GM18870 (cell line): Measurements from ENCODE around the gene CALHM1.
"Not testable (repeated sequence)": the region's sequence is repeated elsewhere in the genome, so short reads cannot be mapped to it uniquely, and the experiment has no call there.

Experiments
- ATAC-seq: cut with Tn5 transposase; IDR thresholded peaks from one replicate; pipeline ENCODE4 v1.9.1; 2021; ENCODE audit warnings: moderate library complexity; ENCODE audit not compliant: unreplicated experiment

The CALHM1 gene, protein sequence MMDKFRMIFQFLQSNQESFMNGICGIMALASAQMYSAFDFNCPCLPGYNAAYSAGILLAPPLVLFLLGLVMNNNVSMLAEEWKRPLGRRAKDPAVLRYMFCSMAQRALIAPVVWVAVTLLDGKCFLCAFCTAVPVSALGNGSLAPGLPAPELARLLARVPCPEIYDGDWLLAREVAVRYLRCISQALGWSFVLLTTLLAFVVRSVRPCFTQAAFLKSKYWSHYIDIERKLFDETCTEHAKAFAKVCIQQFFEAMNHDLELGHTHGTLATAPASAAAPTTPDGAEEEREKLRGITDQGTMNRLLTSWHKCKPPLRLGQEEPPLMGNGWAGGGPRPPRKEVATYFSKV

DNA sequence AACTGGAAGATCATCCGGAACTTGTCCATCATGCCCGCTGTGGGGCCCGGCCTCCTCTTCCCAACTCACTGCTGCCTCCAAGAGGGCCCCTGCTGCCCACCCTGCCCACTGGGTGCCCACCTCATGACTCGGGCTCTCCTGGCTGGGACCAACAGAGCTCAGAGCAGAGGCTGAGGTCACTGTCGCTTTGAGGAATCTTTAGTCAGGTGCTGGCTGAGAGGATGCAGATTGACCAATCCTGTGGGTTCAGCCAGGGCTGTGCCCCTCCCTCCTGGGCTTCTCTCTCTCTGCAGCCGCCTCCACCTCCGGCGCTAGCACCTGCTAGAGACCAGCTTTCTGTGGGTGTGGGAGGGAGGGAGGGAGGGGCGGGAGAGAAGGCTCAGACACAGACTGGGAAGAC lies at the start of gene CALHM1:
Gene CALHM1, minus strand, starts transcription at position 181 of the 400 bp plus-strand sequence. Its CDS starts 149 bp downstream, at position 32.
- no peak for ATAC-seq

DNA sequence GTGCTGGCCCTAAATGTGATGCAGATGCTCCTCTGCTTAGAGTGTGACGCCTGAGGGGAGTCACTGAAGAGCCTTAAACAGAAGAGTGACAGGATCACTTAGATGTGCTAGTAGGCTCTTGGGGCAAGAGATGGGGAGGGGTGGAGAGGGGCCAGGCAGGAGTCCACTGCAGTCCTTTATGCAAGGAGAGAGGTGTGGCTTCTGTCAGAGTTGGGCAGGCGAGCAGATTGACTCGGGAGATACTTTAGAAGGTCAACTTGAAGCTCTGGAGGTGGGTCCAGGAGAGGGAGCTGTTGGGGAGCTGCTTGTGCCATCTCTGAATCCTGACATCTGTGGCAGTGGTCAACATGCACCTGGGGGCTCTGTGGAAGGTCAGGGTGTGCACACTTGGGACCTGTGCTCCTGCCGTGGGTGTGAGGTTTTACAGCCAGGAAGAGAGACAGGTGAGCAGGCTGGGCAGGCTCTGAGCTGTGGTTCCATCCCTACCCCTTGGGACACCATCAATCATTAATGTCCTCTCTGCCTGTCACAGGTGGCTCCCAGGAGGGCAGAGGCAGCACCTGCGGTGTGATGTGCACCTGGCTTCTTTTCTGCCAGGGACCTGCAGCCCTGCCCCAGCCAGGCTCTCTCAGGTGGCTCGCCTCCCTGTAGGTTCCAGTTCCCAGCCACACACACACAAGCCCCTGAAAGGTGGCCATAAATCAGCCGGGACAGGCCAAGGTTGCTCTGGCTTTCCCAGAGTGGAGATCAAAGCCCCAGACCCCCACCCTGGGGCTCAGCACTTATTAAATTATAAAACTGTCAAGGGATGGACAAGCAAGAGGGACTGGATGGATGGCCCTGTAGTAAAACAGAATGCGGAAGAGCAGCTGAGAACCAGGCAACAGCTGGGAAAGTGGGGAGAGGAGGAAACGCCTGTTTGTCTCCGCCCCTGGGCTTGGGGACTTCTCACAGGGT lies 48.8 kb upstream of the CALHM1 start:
- no peak for ATAC-seq

DNA sequence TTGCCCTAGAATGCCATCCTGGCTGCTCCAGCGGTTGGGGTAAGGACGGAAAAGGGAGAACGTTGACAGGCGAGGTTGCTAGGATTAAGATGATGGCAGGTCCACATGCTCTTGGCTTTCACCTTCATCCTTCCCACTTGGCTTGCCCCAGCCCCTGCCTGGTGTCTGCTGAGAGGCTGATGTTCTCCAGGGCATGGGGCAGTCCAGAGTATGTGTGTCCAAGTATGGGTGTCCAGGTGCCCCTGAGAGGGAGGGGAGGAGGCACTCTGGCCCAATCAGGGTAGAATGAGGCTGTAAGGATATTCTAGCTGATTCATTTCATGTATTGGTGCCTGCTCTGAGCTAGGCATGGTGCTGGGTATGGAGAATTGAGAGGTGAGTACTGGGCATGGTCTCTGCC lies 47.4 kb upstream of the CALHM1 start:
- no peak for ATAC-seq

DNA sequence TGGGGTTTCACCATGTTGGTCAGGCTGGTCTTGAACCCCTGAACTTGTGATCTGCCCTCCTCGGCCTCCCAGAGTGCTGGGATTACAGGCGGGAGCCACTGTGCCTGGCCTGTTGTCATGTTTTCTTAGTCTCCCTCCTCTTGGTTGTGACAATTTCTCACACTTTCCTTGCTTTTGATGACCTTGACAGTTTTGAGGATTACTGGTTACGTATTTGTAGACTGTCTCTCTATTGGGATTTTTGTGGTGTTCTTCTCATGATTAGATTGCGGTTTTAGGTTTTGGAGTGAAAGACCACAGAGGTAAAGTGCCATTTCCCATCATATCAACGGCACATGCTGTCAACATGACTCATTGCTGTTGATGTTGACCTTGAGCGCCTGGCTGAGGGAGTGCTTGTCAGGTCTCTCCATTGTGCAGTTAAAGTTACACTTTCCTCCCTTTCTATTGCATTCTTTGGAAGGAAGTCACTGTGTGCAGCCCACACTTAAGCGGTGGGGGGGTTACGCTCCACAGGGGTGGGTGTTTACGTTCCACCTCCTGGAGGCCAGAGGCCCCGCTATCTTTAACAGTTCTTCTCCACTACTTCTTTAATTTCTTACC lies 45.6 kb upstream of the CALHM1 start:
- ATAC-seq, result no peak

DNA sequence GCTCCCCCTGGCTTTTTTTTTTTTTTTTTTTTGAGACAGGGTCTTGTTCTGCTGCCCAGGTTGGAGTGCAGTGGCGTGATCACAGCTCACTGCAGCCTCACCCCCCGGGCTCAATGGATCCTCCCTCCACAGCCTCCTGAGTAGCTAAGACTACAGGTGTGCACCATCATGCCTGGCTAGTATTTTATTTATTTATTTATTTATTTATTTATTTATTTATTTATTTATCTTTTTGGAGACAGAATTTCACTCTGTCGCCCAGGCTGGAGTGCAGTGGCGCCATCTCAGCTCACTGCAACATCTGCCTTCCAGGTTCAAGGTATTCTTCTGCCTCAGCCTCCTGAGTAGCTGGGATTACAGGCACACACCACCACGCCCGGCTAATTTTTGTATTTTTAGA lies 45.1 kb upstream of the CALHM1 start:
- not testable (repeated sequence) for ATAC-seq

DNA sequence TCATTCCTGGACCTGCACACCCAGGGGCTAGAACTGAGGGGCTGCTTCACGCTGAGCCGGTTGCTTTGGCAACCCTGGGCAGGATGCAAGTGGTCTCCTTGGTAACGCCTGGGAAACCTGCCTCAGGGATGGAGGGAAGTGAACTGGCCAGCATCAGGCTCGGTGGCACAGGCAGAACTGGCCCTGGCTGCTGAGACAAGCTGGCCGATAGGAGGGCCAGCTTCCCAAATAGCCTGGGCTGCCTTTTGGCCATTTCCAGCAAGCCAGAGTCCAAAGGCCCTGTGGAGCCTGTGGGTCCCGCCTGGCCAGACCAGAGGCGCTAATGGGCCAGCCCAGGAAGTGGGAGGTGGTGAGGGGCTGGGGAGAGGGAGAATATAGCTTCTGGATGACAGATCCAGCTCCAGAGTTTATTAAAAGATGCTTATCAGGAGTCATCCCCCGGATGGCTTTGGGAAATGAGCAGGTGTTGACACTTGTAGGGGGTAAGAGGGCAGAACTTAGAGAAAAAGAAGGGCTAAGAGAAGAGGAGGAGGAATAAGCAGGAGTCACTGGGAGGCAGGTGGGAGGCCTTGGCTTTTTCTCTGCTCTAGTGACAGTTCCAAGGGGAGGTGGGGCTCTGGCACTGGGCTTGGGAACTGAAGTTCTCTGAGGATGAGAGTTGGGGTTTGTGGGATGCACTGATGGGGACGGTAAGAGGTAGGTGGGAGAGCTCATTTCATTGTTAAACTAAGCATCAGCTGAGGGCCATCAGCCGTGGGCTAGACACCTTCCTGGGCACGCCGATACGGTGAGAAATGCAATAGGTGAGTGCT lies 44.4 kb upstream of the CALHM1 start:
- ATAC-seq, result no peak

DNA sequence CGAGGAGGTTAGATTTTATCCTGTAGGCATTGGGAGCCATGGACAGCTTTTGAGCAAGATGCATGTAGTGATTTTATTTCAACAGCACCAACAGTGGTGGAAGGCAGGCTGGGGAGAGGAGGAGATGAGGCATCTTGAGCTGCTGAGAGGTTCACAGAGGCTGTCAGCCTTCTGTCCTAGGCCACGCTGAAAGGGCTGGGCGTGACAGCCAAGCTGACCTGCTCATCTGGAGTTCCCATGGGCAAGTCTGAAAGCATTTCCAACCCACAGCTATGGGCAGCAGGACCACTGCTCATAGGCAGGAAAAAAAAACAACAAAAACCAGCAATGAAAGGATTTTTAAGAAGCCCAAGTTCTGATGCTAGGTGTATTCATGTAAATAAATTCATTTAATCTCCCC lies 42.5 kb upstream of the CALHM1 start:
- ATAC-seq, result no peak

DNA sequence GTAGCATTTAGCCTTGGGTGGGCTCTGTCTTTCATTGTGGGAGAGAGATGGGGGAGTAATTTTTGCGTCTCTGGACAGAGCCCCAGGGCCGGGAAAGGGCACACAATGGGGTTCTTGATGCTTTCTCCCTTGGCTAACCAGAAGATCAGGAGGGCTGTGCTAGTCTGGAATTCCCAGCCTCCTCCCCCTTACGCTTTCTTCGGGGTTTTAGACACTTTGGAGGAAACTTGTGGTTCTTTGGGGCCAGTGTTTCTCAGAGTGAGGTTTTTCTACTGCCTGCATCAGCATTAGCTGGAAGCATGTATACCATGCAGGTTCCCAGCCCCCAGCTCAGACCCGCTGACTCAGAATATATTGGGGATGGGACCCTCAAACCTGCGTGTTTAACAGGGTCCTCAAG lies 41.8 kb upstream of the CALHM1 start:
- no peak for ATAC-seq

DNA sequence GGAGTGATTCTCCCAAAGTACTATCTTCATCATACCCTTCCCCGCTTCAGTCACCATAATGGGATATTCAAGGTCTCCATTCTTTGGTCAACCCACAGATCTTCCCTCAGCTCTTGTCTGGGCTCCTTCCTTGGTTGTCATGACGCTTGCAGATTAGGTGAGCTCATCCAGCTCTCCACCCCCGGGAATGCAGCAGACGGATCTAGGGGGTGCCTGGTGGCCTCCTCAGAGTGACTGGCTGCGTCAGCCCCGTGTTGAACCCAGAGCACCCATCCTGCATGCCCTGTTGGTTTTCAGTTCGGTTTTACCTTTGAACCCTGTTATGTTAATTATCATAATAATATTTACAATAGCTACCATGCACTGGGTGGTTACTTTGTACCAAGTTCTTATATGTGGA lies 41.2 kb upstream of the CALHM1 start:
- no peak for ATAC-seq

DNA sequence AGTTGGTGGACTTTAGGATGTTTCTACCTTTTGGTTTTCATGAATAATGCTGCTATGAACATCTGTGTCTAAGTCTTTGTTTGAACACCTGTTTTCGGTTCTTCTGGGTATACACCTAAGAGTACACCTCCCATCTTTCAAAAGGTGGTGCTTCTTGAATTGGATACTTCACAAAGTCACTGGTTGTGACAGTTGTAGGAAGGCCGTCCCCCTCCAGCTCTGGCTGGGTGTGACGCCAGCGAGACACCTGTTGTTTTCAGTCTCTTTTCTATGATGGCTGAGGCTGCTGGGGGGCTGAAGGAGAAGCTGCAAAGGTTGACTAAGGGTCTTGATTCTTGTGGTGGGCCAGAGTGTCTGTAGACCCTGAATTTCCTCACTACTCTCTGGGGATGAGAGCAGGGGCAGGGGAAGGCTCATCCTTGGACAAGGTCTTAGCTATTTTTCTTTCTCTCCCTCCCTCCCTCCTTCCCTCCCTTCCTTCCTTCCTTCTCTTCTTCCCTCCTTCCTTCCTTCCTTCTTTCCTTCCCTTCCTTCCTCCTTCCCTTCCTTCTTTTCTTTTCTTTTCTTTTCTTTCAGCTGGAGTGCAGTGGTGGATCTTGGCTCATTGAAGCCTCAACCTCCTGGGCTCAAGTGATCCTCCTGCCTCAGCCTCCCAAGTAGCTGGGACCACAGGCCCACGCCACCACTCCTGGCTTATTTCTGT lies 40.4 kb upstream of the CALHM1 start:
- no peak for ATAC-seq

DNA sequence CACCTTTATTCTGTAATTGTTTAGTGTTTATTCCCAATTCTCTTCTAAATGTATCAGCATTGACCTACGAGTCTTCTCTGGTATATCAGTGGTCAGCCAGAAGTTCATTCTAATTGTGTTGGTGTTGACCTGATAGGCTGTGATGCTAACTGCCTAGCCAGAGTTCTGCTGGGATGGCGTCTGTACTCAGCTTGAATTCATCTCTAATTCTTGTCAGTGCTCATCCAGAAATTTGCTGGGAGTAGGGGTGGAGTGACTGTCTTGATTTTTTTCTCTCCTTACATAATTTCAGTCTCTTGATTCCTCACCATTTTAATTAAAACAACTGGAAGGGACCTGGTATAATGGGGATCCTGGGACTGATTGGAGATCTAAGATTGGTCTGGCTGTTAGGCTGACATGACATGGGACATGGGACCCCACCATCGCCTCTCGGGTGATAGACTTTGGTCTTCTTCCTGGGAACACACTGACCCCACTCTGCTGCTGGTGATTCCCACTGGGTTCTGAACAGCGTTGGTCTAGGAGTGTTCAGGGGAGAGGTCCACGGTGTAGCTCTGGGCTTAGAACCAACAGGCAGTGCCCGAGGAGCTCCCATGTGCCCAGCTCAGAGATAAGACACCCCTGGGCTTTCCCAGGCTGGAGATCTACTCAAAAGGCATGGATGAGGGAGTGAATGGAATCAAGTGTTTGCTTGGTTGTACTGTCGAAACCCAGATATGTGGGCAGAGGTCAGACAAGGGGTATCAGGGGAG lies 38.6 kb upstream of the CALHM1 start:
- ATAC-seq, result no peak

DNA sequence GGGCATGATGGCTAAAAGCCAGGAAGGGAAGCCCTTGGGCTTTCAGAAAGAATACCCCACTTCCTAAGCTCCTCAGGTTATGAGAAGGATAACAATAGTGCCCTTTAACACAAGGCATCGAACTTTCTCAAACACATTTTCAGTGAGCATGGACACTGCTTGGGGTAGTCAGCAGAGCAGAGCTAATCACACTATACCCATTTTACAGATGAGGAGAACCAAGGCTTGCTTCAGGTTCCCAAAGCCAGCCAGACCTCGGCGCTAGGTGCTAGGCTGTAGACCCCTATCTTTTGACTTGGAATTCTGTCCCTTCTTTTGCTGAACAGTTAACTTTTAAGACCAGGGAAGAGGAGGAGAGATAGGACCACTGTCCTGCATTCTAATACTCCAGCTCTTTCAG lies 36.6 kb upstream of the CALHM1 start:
- no peak for ATAC-seq

DNA sequence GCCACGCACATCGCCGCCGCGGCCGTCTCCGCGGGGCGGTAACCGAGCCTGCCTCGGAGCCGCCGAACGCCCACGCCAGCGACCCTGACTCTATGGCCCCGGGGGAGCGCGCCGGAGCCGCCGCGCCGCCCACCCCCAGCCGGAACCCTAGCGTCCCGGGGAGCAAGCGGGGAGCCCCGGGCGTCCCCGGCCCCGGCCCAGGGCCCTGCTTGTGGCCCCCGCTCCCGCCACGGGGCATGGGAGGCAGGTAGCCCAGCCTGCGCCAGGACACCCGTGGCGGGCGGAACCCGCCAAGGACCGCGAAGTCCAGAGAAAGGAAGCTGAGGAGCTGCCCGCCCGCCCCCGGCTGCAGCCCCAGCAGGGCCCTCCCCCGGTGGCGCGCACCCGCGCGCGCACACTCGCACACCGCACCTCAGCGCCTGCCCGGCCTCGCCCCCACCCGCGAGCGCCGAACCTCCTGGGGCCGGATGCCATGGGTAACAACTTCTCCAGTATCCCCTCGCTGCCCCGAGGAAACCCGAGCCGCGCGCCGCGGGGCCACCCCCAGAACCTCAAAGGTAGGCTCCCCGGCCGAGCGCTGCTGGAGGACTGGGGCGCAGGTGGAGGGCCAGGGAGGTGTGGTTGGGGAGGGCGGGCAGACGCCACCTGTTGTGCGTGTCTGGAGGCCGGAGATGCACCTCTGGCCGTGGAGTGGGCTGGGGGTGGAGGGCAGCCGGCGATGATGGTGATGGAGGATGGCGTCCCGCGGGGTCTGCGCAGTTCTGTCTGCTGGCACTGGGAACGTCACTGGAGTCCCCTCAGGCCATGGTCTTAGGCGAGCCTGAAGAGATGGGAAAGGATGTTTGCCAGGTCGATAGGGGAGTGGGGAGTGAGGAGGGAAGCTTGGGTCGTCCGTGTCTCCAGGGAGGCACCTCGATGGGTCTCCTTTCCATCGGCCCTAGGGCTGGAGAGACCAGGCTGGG lies 35.5 kb upstream of the CALHM1 start:
- no peak for ATAC-seq

DNA sequence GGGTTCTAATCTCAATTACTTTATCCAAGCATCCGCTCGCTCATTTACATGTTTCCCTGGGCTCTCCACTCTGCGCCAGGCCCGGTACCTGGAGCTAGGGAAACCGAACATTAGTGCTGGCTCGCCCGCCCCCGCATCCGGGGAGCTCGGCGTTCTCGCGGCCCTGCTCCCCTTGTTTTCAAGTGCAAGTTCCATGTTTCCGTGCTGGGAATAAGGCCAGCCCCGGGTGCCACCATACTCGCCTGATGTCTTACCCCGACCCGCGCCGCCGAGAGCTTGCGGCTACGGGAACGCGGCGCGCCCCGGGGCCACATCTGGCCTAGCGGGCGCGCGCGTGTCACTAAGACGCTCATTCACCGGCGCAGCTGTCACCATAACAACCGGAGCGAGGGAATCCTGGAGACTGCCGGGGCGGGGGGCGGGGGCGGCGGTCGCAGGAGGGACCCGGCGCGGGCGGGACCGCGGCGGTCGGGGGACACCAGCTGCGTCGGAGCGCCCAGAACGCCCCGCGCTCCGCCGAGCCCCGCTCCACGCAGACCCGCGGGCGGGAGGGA lies 34.7 kb upstream of the CALHM1 start, which contains the start of gene NEURL1:
Gene NEURL1, plus strand, starts transcription at position 344 of the 554 bp plus-strand sequence. CDS start 683 bp downstream, outside the sequence.
- no peak for ATAC-seq

DNA sequence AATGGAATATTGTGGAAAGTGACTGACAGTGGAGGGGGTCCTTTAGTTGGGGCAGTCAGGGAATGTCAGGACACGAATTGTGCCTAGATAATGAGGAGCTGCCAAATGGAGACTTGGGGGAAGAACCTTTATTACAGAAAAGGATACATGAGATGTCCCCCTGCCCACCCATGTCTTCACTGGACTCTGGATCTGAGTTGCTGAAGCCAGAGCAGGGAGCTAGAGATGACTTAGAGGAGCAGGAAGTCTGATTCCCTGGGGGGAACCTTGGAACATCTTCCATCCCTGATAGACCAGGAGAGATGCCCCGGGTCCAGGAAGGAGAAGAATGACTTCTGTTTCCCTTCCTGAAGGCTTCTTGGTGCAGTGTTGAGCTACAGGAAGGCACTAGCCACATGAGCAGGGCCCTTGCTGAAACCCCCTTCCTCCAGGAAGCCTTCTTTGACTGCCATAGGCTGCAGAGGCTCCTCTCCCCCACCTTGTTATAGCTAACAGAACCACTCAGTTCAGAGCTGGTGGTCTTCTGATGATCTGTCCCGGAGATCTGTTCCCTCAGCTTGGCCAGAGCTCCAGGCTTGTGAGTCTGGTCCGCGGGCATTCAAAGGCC lies 34.1 kb upstream of the CALHM1 start:
- no peak for ATAC-seq

DNA sequence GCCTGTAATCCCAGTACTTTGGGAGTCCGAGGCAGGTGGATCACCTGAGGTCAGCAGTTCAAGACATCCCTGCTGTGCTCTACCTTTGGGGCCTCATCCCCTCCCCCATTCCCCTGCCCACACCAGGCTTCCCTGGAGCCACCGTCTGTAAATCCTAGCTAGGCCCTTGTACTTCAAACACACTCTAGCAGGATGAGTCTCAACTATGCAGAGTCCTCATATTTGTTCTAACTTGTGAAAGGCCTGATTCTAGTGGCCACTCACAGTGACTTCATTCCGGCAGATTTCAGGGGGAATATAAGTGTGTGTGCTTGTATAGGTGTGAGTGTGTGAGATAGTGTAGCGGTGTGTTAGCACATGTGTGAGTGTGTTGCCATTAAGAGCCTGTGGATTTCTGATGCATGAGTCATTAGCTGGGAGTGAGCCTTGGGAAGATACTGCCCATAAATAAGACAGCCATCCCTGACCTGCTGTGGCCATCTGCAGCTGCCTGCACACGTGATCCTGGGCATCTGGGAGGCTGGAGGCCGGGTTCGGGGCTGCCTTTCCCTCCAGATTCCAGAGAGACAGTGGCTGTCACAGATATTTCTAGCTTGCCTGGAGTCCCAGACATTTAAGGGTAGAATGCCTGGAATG lies 33.1 kb upstream of the CALHM1 start:
- ATAC-seq, result no peak

DNA sequence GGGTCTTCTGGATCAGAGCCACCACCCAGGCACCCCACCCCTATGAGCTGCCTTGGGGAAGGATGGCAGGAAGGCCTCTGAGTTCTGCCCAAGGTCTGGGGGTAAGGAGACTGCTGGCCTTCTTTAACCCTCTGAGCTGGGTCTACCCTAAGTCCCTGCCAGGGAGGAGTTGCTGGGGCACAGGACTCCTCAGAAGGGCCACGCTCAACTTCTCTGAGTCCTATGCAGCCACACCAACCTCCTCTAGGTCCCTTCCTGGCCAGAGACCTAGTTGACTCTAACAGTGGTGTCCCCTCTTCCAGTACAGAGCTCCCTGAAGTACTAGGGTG lies 32.2 kb upstream of the CALHM1 start:
- ATAC-seq, result peak; percentile 17
